Heart left ventricle (tissue), 13 donors: ENCODE data around the gene VPS54.

Experiments used
- CTCF ChIP-seq, 12 donors: fragments of 200-600 bp; sonication (generic) in 4 of 12; IDR thresholded peaks; one replicate each; pipeline versions ENCODE4 v1.5.0 to v1.8.0; 2018 to 2022; ENCODE audit warnings: antibody characterized with exemption in 12 of 12, mild to moderate bottlenecking in 5 of 12
- POLR2A ChIP-seq, 2 donors: fragments of 450-650 bp; IDR thresholded peaks; one replicate each; pipeline ENCODE4 v1.6.1; 2017; ENCODE audit warnings: antibody characterized with exemption in 2 of 2, mild to moderate bottlenecking in 2 of 2, moderate library complexity in 2 of 2
- donor health status: ischemic (EF 13 %, LVEDD 7.1; RV severe dilation, severe dysfunction).
- donor health status: DM: no; HTN: yes; CAD: no.
- donor health status: DM: no; HTN: no; CAD: no.
- donor health status: ischemic (EF 25% LVEDD 6.9; RV normal size, moderate dysfunction).
- donor health status: ischemic (EF 25% LVEDD 5.7; RV mildly dilated, moderate dysfunction).
- donor health status: ischemic (EF 35%, LVEDD 5.7; RV mildly dilated, moderate dysfunction).
- donor health status: nonischemic (EF 11% LVEDD 7.7; RV severe dilation, severe dysfunction).
- donor health status: DM: yes; HTN: yes; CAD: no.
- donor health status: PGD.
- donor health status: ischemic (EF 29% LVEDD 5.4; RV normal size, mild dysfunction).
- donor health status: nonischemic (EF 23%, LVEDD 6.1; RV moderate dilation, normal function).

- TF ChIP-seq CTCF (IDR thresholded peaks at IDR 0.05) (no peak), POLR2A (IDR thresholded peaks at IDR 0.05) (no peak)
Observed at GRCh38 chr2:63982335-63982734, 36.9 kb downstream of the VPS54 start.
